Upper lobe of left lung (tissue), 4 donors: ENCODE data around the gene C16orf74.

Experiments used
- EP300 ChIP-seq, 4 donors: sonication (generic); formaldehyde crosslinking; IDR thresholded peaks; one replicate each; pipeline ENCODE4 v1.5.1; 2017; ENCODE audit warnings: antibody characterized with exemption in 4 of 4, control low read depth in 2 of 4
- POLR2AphosphoS5 ChIP-seq, 2 donors: sonication (generic); formaldehyde crosslinking; IDR thresholded peaks; one replicate each; pipeline ENCODE4 v1.5.1; 2017; ENCODE audit warnings: antibody characterized with exemption in 2 of 2

- TF ChIP-seq EP300 (IDR thresholded peaks at IDR 0.05), result no peak
- TF ChIP-seq POLR2AphosphoS5 (IDR thresholded peaks at IDR 0.05), result no peak
Measured at GRCh38 chr16:85718153-85718477, 32.8 kb downstream of the C16orf74 start.
